ENCODE measurements around the gene ZNF175. TPM values are rescaled to one million over a fixed set of nuclear protein-coding genes. Genes with fewer than 3 reads are reported as not detected.

The ZNF175 gene
- total RNA-seq, 4 donors from 2014 or later: 4.1 to 17.8 (median 9.3) TPM

GRCh38 chr19:51549533-51550324 lies 21.4 kb upstream of the ZNF175 start:
- TF ChIP-seq CTCF (IDR thresholded peaks at IDR 0.05) (no peak), POLR2A (IDR thresholded peaks at IDR 0.05) (no peak)
- no peaks in the 10 kb centered on the region for H3K4me1 ChIP-seq
- H3K4me3 ChIP-seq: no peak overlapping the region
- no peaks in the 10 kb centered on the region for H3K9me3 ChIP-seq
- DNase-seq: no peak
- intact Hi-C loops (cut with DNase I; ENCODE audit: low total_unique reads): no loop called here
- no peak overlapping the region for H3K27ac ChIP-seq
- no peaks in the 10 kb centered on the region for H3K36me3 ChIP-seq
- no peaks in the 10 kb centered on the region for H3K27me3 ChIP-seq

- no peaks in the 10 kb centered on the region for H3K9me3 ChIP-seq
- no peaks in the 10 kb centered on the region for H3K27me3 ChIP-seq
- TF ChIP-seq POLR2A (IDR thresholded peaks at IDR 0.05) (no peak), CTCF (IDR thresholded peaks at IDR 0.05) (no peak)
- no peaks in the 10 kb centered on the region for H3K36me3 ChIP-seq
- intact Hi-C loops (cut with DNase I; ENCODE audit: low total_unique reads): no loop called here
- no peak for DNase-seq
- no peak overlapping the region for H3K27ac ChIP-seq
- no peak overlapping the region for H3K4me3 ChIP-seq
- no peaks in the 10 kb centered on the region for H3K4me1 ChIP-seq
Measured at GRCh38 chr19:51550848-51551672, 20.0 kb upstream of the ZNF175 start.

- no peak for DNase-seq
- H3K4me3 ChIP-seq: no peak overlapping the region
- H3K4me1 ChIP-seq: no peaks in the 10 kb centered on the region
- no peak for TF ChIP-seq POLR2A (IDR thresholded peaks at IDR 0.05)
- TF ChIP-seq CTCF (IDR thresholded peaks at IDR 0.05): no peak
- H3K9me3 ChIP-seq: no peaks in the 10 kb centered on the region
- H3K27me3 ChIP-seq: no peaks in the 10 kb centered on the region
- intact Hi-C loops (cut with DNase I; ENCODE audit: low total_unique reads): no loop called here
- no peak overlapping the region for H3K27ac ChIP-seq
- H3K36me3 ChIP-seq: no peaks in the 10 kb centered on the region
Measured at GRCh38 chr19:51551673-51552432, 19.2 kb upstream of the ZNF175 start.

- TF ChIP-seq POLR2A (IDR thresholded peaks at IDR 0.05): no peak
- TF ChIP-seq CTCF (IDR thresholded peaks at IDR 0.05): no peak
- Histone ChIP-seq H3K9me3 (no peaks in the 10 kb centered on the region), H3K4me3 (no peak overlapping the region), H3K36me3 (no peaks in the 10 kb centered on the region), H3K27me3 (no peaks in the 10 kb centered on the region), H3K4me1 (no peaks in the 10 kb centered on the region), H3K27ac (no peak overlapping the region)
- intact Hi-C loops (cut with DNase I; ENCODE audit: low total_unique reads): no loop called here
- no peak for DNase-seq
Measured at GRCh38 chr19:51552608-51552995, 18.5 kb upstream of the ZNF175 start.
